HG02759 (cell line): ENCODE measurements around the gene COPG2.
"Not testable (repeated sequence)": the region's sequence is repeated elsewhere in the genome, so short reads cannot be mapped to it uniquely, and the experiment has no call there.

Experiments
- ATAC-seq: cut with Tn5 transposase; IDR thresholded peaks from one replicate; pipeline ENCODE4 v1.9.1; 2021; ENCODE audit warnings: mild to moderate bottlenecking, moderate library complexity; ENCODE audit not compliant: unreplicated experiment

The COPG2 gene

GRCh38 chr7:130570144-130570543 lies 98.4 kb downstream of the COPG2 start:
- not testable (repeated sequence) for ATAC-seq

DNA sequence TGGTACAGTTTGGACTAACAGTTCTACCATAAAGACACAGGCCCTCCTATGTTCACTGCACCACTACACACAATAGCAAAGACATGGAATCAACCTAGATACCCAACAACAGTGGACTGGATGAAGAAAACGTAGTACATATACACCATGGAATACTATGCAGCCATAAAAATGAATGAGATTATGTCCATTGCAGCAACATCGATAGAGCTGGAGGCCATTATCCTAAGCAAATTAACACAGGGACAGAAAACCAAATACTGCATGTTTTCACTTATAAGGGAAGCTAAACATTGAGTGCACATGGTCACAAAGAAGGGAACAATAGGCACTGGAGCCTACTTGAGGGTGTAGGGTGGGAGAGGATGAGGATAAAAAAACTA lies 101.7 kb downstream of the COPG2 start:
- no peak for ATAC-seq

DNA sequence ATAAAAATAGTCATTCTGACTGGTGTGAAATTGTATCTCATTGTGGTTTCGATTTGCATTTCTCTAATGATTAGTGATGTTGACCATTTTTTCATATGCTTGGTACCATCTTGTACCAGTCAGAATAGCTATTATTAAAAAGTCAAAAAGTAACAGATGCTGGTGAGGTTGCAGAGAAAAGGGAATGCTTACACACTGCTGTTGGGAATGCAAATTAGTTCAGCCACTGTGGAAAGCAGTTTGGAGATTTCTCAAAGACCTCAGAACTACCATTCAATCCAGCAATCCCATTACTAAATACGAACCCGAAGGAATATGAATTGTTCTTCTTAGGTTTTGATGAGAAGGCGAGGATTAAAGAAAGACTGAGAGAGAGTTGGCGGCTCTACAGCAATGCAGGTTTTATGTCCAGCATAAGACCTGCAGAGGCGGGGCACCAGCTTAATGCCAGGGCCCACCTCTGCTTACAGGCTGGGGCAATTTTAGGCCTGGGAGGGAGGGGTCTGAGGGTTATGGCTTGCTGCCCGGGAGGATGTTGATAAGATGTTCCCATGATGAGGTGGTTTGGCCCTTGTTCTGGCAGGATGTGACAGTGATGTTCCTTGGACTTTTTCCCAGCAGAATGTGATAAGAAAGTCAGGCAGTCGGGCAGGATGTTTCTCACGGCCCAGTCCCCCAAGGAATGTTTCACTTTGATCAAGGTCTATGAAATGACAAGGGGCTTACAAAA lies 102.2 kb downstream of the COPG2 start:
- ATAC-seq, result no peak

- no peak for ATAC-seq
Measured at GRCh38 chr7:130560972-130561371, 107.6 kb downstream of the COPG2 start.

- no peak for ATAC-seq
Measured at GRCh38 chr7:130559184-130559583, 109.4 kb downstream of the COPG2 start.

DNA sequence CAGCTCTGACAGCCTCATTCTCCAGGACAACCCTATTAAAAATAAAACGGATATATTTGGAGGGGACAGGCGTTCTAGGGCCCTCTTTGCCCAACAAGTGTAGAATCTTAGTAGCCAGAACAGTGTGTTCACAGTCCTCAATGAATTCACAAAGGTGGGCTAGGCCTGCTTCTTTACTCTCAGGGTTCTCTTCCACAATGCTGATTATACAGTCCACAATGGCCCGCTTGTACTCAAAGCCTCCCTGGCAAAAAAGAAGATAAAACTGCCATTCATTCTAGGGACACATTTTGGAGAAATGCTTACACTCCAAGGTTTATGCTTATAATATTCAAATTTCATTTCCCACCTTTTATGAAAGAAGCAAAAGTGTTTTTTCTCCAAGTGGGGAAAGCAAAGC lies 114.1 kb downstream of the COPG2 start:
- no peak for ATAC-seq

GRCh38 chr7:130553398-130554029 lies 115.0 kb downstream of the COPG2 start:
- no peak for ATAC-seq

GRCh38 chr7:130544356-130544755 lies 124.2 kb downstream of the COPG2 start:
- ATAC-seq, result no peak

DNA sequence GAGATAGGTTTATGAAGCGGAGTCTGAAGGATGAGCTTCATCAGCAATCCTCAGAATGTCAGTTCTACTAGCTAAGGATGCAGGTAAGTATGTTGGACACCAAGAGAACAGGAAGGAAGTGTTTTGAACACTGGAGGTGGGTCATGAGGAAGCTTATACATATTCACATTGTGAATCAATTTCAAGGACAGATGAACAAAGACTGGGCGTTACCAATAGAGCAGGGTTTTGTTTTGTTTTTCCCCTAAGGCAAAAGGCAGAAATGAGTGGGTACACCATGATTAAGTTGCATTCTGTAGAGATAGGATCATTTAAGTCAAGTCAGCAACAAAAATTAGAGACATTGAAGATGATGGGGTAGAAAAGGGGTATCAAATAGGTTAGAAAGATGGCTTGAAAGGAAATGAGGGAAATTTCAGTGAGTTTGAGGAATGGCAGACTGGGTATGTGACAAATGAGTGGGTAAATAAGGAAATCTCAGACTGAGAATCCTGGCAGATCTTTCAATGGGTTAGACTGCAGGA lies 125.0 kb downstream of the COPG2 start:
- no peak for ATAC-seq

GRCh38 chr7:130542297-130542696 lies 126.3 kb downstream of the COPG2 start:
- ATAC-seq, result not testable (repeated sequence)

DNA sequence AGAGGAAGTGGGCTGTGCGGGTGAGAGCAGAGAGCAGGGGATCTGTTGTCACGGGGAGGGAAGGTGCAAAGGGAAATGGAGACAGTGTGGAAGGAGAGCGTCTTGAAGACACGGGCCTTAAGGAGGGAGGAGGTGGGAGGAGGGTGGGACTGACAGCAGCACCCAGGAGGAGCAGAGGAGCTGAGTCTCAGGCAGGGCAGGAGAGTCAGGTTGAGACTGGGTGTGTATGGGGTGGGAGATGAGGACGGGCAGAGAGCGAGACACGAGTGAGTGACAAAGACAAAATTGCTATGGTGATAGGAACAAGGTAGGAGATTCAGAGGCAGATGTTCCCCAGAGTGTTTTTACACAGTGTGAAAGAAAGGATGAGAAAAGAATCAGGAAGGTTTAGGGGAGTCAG lies 127.3 kb downstream of the COPG2 start:
- ATAC-seq, result not testable (repeated sequence)

DNA sequence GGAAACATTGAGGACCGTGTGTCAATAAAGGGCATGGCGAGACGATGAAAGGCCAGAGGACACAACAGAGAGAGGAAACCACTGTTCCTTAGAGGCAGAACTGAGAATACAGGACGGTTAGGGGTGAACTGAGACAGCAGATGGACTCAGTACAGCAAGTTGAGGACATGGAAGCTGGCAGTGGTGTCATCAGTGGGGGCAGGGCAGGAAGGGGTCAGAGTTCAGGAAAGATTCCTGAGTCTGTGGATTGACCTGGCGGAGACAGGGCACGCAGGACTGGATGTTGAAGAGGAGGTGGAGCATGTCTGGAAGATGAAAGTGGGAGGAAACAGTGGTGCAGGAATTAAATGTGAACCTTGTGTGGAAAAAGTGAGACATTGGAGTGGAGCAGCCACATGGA lies 130.7 kb downstream of the COPG2 start:
- ATAC-seq, result not testable (repeated sequence)

- no peak for ATAC-seq
Measured at GRCh38 chr7:130529417-130529816, 139.1 kb downstream of the COPG2 start.

GRCh38 chr7:130527752-130528355 lies 140.7 kb downstream of the COPG2 start:
- ATAC-seq, result not testable (repeated sequence)

DNA sequence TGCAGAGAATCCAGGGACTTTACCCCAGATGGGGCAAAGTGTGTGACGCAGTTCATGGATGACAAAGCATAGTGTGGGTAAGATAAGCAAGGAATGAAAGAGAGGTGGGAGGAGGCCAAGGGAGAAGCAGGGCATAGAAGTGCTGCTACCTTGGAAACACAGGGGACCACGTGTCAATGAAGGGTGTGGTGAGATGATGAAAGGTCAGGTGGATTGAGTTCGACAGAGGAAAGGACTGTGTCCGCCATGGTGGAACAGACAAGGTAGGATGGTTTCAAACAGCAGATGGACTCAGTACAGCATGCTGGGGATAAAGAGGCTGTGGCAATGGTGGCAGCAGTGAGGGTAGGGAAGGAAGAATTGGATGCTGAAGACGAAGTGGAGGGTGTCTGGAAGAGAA lies 143.9 kb downstream of the COPG2 start:
- ATAC-seq, result no peak

DNA sequence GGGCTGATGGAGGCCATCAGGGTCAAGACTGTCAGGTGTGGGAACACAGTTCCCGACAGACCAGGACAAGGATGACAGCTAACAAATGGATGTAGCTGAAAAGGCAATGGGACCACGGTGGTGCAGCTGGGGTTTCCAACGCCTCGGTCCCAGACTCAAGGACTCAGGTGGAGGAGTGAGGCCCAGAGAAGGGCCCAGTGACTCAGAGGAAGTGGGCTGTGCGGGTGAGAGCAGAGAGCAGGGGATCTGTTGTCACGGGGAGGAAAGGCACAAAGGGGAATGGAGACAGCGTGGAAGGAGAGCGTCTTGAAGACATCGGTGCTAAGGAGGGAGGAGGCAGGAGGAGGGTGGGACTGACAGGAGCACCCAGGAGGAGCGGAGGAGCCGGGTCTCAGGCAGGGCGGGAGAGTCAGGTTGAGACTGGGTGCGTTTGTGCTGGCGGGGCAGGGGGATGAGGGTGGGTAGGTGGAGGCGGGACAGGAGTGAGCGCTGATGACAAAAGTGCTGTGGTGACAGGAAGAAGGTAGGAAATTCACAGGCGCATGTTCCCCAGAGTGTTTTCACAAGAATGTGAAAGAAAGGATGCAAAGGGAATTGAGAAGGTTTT lies 144.9 kb downstream of the COPG2 start:
- ATAC-seq, result not testable (repeated sequence)

DNA sequence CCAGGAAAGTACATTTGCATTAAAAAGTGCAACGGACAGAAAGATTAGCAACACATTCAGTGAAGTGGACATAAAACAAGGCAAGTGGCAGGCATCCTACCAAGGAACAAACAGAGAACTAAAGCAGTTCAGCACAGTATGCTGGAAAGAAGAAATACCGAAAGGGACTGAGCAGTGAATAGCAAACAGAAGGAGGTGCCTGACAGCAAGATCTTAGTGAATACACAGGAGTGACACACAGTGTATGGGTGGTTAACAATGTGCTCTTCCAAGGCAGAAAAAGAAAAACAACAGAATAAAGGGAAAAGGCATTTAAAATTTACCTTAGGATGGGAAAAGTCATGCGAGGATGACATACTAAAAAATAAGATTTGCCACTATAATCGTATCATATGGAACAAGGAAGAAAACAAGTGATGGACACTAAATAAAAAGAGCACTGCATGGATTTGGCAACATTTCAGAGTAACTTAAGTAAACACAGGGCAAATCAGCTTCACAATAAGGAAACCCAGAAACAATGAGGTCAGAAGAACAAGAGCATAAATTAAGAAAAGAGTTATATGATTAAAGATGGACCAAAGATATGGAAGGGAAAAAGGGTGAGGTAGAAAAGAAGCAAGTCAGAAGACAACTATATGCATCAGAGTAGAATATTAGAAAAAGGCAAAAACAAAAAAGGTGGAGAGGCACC lies 147.1 kb downstream of the COPG2 start:
- ATAC-seq, result no peak

- no peak for ATAC-seq
Measured at GRCh38 chr7:130515315-130516040, 153.1 kb downstream of the COPG2 start.

DNA sequence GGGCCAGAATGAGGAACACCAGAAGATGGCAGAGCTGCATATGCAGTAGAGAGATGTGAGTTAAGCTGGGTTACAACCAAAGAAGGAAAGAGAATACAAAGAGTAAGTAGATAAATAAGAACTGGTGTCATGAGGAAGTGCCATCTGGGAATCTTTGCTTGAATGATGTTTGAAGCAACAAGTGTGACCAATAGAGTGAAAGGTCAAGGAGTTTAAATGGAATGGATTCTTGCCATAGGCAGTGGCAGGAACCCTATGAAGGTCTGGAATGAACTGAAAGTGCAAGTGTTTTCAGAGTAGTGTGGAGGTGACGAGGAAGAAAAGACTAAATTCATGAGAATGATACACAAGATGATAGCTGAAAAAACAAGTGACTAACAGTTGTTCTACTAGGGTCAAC lies 155.1 kb downstream of the COPG2 start:
- ATAC-seq, result no peak

DNA sequence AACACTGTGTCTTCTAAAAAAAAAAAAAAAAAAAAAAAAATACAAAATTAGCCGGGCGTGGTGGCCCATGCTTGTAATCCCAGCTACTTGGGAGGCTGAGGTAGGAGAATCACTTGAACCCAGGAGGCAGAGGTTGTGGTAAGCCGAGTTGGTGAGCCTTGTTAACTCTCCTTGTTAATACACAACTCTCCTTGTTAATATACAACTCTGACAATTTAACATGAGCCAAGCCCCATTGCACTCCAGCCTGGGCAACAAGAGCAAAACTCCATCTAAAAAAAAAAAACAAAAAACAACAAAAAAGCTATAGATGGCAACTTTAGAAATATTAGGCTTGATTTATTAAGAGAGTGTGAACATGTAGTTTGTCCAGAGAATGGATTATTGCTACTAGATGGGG lies 156.5 kb downstream of the COPG2 start:
- ATAC-seq, result not testable (repeated sequence)
